SH-SY5Y (cell line): ENCODE results near the gene PARVG.

ENCODE experiments used
- GATA2 ChIP-seq: IDR thresholded peaks from 2 replicates; pipeline ENCODE4 v1.6.1; 2011; ENCODE audit warnings: mild to moderate bottlenecking, low read depth, low read length
- GATA3 ChIP-seq: IDR thresholded peaks from 2 replicates; pipeline ENCODE4 v1.6.1; 2011; ENCODE audit warnings: low read depth, mild to moderate bottlenecking, low read length, moderate library complexity

DNA sequence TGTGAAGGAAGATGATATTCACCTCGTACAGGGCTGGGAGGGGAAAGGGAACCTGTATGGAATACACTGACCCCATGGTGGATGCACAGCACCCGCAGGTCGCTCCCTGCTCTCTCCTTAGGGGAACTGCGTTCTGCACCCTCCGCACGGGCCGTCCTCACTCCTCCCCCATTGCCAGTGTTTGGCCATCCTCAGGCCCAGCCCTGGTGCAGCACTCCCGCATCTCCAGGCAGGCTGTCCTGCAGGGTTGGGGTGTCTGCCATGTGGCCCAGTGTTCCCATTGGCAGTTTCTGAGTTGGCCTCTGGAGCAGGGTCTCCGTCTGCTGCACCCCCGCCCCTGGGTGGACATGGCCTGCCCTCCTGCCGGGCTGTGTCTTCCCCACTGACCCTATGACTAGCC is 19.1 kb upstream of the PARVG start:
- TF ChIP-seq GATA2, result no peak
- TF ChIP-seq GATA3, result no peak
